NT2/D1 (cell line): ENCODE results near the gene SAT1.
"Not testable (repeated sequence)": the region's sequence is repeated elsewhere in the genome, so short reads cannot be mapped to it uniquely, and the experiment has no call there.

Source experiments
- DNase-seq: peaks from one replicate; pipeline ENCODE4 v3.0.0-alpha.2; 2011; ENCODE audit warnings: low read depth, low spot score
- H3K27me3 ChIP-seq: 2 replicates; pipeline ENCODE4 v1.6.0; 2011; ENCODE audit warnings: mild to moderate bottlenecking; ENCODE audit not compliant: insufficient read length, insufficient read depth
- H3K36me3 ChIP-seq: 2 replicates; pipeline ENCODE4 v1.6.1; 2011; ENCODE audit warnings: mild to moderate bottlenecking, low read length, mixed read lengths; ENCODE audit not compliant: insufficient read depth, insufficient read length
- H3K4me1 ChIP-seq: 2 replicates; pipeline ENCODE4 v1.5.1; 2011; ENCODE audit not compliant: insufficient read depth, insufficient read length
- H3K4me3 ChIP-seq: 2 replicates; pipeline ENCODE4 v1.5.1; 2011; ENCODE audit warnings: low read depth; ENCODE audit not compliant: insufficient read length
- H3K9ac ChIP-seq: 2 replicates; pipeline ENCODE4 v1.6.0; 2011; ENCODE audit warnings: low read depth; ENCODE audit not compliant: insufficient read length
- H3K9me3 ChIP-seq: 2 replicates; pipeline ENCODE4 v1.5.1; 2011; ENCODE audit warnings: mild to moderate bottlenecking, low read length; ENCODE audit not compliant: insufficient read depth
- SUZ12 ChIP-seq: IDR thresholded peaks from 2 replicates; pipeline ENCODE4 v1.6.1; 2011; ENCODE audit not compliant: insufficient read length, insufficient read depth; ENCODE audit errors: extremely low read depth
- YY1 ChIP-seq: IDR thresholded peaks from 2 replicates; pipeline ENCODE4 v1.6.1; 2011; ENCODE audit not compliant: insufficient read length, insufficient read depth
- ZNF274 ChIP-seq: IDR thresholded peaks from 2 replicates; pipeline ENCODE4 v1.6.1; 2011; ENCODE audit warnings: mild to moderate bottlenecking, low read depth, low read length

Gene SAT1

DNA sequence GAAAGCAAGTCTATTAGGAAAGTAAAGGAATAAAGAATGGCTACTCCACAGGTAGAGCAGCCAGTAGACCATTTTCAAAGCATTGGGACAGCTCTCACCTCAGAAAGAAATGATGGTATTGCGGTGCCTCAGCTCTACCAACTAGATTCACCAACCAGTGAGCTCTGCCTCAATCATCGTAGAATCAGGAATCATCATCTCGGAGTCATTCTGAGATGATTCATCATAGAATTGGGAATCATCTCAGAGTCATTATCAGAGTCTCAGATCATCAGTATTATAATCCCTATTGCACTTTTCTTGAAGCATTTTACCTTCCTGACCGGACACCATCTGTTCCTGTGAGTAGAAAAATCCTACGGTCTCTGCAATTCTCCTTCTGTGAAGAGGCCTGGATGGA lies 17.5 kb upstream of the SAT1 start:
- no peaks in the 10 kb centered on the region for H3K36me3 ChIP-seq
- no peak for DNase-seq
- TF ChIP-seq YY1 (no peak), ZNF274 (no peak), SUZ12 (no peak)
- H3K4me3 ChIP-seq = no peak overlapping the region
- H3K9me3 ChIP-seq = peaks cover 13% of the 10 kb centered on the region; the same call in 1 of the 2 replicates
- no peaks in the 10 kb centered on the region for H3K4me1 ChIP-seq
- no peaks in the 10 kb centered on the region for H3K27me3 ChIP-seq
- H3K9ac ChIP-seq = no peak overlapping the region

DNA sequence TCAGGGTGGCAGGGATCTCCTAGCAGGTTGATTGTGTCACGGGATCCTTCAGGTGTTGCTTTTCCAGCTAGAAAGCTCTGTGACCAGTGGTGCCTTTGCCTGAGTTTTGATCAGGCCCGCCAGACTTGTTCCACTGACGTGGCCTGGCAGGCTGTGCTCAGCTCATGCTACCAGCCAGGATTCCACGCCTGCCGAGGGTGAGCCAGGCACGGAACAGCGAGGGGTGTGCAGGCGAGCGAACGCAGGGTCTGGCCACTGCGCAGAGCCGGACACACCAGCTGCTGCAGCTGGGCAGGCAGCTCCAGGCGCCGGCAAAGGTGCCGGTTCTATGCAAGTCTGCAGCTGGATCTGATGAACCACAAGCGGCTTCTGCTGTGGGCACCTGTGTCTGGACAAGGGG lies 17.1 kb upstream of the SAT1 start:
- Histone ChIP-seq H3K36me3 (no peaks in the 10 kb centered on the region), H3K27me3 (no peaks in the 10 kb centered on the region), H3K4me3 (no peak overlapping the region), H3K9ac (no peak overlapping the region), H3K4me1 (no peaks in the 10 kb centered on the region), H3K9me3 (peaks cover 13% of the 10 kb centered on the region; the same call in 1 of the 2 replicates)
- no peak for DNase-seq
- TF ChIP-seq YY1 (no peak), SUZ12 (no peak), ZNF274 (no peak)

DNA sequence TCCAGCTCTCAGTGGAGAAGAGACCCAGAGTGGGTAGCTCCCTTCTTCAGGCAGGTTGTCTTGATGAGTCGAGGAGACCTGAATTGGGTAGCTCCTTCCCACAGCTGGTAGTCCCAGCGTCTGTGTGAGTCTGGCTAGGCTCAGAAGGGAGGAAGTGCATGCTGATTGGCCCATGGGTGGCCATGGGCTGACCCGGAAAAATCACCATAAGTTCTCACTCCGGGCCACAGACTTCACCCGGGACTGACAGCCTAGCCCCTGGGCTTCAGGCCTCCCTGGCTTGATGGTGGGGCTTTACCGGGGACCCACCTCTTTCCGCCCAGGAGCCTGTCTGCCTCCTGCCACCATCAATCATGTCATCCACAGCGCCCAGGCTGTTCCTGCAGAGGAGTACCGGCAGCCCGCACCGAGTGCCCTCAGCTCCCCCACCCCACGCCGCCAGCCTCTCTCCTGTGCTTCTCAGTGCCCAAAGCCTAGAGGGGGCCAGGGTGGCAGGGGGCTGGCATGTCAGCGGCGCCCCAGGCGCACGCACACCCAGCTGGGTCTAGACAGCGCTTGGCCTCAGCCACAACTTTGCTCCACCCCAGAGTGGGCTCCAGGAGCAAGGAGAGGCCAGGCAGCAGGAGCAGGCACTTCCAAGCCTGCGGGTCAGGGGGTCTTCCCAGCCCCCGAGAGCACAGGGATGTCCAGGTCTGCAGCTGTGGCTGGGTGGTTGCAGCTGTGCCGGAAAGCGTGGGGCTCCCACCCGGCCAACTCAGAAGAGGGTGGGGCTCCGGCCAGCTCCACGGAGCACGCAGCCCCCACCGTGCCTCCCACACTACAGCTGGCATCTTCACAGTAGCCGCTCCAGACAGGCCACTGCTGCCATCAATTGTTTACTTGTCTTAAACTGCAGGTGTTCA lies 16.1 kb upstream of the SAT1 start:
- no peak for TF ChIP-seq YY1
- TF ChIP-seq SUZ12 = no peak
- no peak for TF ChIP-seq ZNF274
- DNase-seq = no peak
- no peaks in the 10 kb centered on the region for H3K27me3 ChIP-seq
- H3K4me3 ChIP-seq = no peak overlapping the region
- no peaks in the 10 kb centered on the region for H3K36me3 ChIP-seq
- H3K9me3 ChIP-seq = peaks cover 13% of the 10 kb centered on the region; the same call in 1 of the 2 replicates
- H3K9ac ChIP-seq = no peak overlapping the region
- H3K4me1 ChIP-seq = no peaks in the 10 kb centered on the region

DNA sequence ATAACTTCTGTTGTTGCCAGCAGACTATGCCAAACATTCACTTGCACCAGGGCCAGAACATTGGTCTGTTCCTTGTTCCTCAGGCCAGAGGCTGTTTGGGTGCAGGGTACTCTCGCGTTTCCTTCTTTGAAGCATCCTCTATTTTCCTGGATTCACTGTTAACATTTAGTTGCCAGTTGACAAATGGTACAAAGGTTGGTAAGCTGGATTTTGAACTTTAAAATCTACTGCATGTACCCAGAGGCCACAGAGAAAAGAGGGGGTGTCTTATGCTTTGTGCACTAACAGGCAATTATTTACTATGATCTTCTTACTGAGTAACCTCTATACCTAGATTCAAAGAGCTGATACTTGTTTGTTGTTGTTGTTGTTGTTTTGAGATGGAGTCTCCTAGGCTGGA lies 12.8 kb upstream of the SAT1 start:
- Histone ChIP-seq H3K27me3 (no peaks in the 10 kb centered on the region), H3K9me3 (peaks cover 13% of the 10 kb centered on the region; the same call in 1 of the 2 replicates), H3K4me1 (no peaks in the 10 kb centered on the region), H3K36me3 (no peaks in the 10 kb centered on the region), H3K9ac (no peak overlapping the region), H3K4me3 (no peak overlapping the region)
- no peak for TF ChIP-seq ZNF274
- TF ChIP-seq SUZ12 = no peak
- TF ChIP-seq YY1 = no peak
- DNase-seq = no peak

DNA sequence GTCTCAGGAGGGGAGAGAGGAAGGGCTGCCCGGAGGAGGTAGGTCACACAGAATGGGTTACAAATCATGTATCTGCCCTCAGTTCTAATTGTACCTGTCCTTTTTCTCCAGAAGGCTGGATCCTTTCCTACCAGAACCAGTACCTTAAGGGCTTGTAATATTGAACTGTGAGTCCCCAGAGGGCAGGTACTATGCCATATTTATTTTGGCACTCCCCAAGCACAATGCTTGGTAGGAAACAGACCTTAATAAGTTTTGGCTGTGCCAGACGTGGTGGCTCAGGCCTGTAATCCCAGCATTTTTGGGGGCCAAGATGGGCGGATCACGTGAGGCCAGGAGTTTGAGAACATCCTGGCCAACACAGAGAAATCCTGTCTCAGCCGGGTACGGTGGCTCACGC lies 11.9 kb upstream of the SAT1 start:
- not testable (repeated sequence) for H3K4me3 ChIP-seq, H3K9ac ChIP-seq, H3K9me3 ChIP-seq, DNase-seq, H3K27me3 ChIP-seq, H3K36me3 ChIP-seq, H3K4me1 ChIP-seq

DNA sequence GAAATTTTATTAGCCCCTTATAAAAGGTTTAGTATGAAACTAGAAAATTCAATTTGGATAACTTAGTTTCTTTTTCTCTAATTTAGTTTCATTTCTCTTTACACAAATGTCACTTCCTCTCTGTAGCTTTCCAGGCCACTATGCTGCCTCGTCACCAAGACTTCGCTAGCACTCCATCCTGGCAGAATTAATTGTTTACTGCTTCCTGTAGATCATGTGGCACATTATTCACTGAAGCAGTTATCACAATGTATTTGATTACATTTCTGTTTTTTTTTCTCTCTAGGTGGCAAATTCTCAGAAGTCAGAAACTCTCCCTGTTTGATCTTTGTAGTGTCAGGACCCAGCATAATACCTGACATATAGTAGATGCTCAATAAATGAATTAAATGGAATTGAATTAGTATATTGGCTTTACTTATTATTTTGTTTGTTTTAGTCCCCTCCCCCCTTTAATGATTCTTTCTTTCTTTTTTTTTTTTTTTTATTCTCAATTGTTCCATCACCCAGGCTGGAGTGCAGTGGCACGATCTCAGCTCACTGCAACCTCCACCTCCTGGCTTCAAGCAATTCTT lies 9.3 kb upstream of the SAT1 start:
- Histone ChIP-seq H3K27me3 (no peaks in the 10 kb centered on the region), H3K36me3 (no peaks in the 10 kb centered on the region), H3K4me3 (no peak overlapping the region), H3K9ac (no peak overlapping the region), H3K9me3 (no peaks in the 10 kb centered on the region), H3K4me1 (no peaks in the 10 kb centered on the region)
- DNase-seq = no peak
- no peak for TF ChIP-seq ZNF274
- no peak for TF ChIP-seq SUZ12
- TF ChIP-seq YY1 = no peak

DNA sequence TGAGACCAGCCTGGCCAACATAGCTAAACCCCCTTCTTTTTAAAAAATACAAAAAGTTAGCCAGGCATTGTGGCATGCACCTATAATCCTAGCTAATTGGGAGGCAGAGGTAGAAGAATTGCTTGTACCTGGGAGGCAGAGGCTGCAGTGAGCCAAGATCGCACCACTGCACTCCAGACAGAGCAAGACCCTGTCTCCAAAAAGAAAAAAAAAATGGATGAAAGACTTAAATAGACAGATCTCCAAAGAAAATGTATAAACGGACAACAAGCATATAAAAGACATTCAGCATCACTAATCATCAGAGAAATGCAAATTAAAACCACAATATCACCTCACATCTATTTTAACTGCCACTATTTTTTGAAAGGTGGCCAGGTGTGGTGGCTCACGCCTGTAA lies 6.6 kb upstream of the SAT1 start:
- no peaks in the 10 kb centered on the region for H3K9me3 ChIP-seq
- H3K4me1 ChIP-seq = no peaks in the 10 kb centered on the region
- no peak overlapping the region for H3K4me3 ChIP-seq
- TF ChIP-seq YY1 (no peak), ZNF274 (no peak), SUZ12 (no peak)
- no peak for DNase-seq
- H3K9ac ChIP-seq = no peak overlapping the region
- H3K36me3 ChIP-seq = no peaks in the 10 kb centered on the region
- no peaks in the 10 kb centered on the region for H3K27me3 ChIP-seq

DNA sequence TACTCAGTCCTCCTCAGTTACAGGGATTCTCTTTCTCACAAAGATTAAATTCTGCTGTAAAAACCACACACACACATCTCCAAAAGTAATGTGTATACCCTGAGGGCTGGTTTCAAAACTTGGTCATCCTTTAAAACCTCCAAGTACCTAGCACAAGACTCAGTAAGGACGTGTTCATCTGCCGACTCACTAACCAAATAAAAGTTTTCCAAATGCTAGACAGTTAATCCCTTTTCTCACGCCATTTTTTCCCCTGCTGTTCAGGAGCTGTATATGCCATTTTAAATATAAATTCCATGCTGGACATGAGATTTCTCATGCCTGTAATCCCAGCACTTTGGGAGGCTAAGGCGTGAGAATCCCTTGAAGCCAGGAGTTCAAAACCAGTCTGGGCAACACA lies 3.9 kb upstream of the SAT1 start:
- H3K27me3 ChIP-seq = no peaks in the 10 kb centered on the region
- no peaks in the 10 kb centered on the region for H3K36me3 ChIP-seq
- no peak for TF ChIP-seq YY1
- TF ChIP-seq SUZ12 = no peak
- TF ChIP-seq ZNF274 = no peak
- no peaks in the 10 kb centered on the region for H3K4me1 ChIP-seq
- no peaks in the 10 kb centered on the region for H3K9me3 ChIP-seq
- no peak overlapping the region for H3K4me3 ChIP-seq
- DNase-seq = no peak
- no peak overlapping the region for H3K9ac ChIP-seq
